HEK293 (cell line): ENCODE results near the gene USP19.

Experiments used
- BCL6B ChIP-seq: fragments of 450-650 bp; formaldehyde crosslinking; IDR thresholded peaks from 2 replicates; pipeline ENCODE4 v1.5.1; 2017; ENCODE audit warnings: missing biosample characterization, missing genetic modification characterization
- CTCF ChIP-seq: fragments of 450-650 bp; formaldehyde crosslinking; IDR thresholded peaks from 2 replicates; pipeline ENCODE4 v1.5.1; 2016; ENCODE audit warnings: missing biosample characterization, missing genetic modification characterization
- KLF10 ChIP-seq: fragments of 450-650 bp; IDR thresholded peaks from 2 replicates; pipeline ENCODE4 v1.5.1; 2018; ENCODE audit warnings: missing biosample characterization, mild to moderate bottlenecking, missing genetic modification characterization
- PATZ1 ChIP-seq: fragments of 450-650 bp; formaldehyde crosslinking; IDR thresholded peaks from 2 replicates; pipeline ENCODE4 v1.5.1; 2016; ENCODE audit warnings: missing biosample characterization, missing genetic modification characterization
- TCF7L2 ChIP-seq: IDR thresholded peaks from 2 replicates; pipeline ENCODE4 v1.6.1; 2011; ENCODE audit warnings: low read depth, mild to moderate bottlenecking, inconsistent platforms, low read length, moderate library complexity, borderline replicate concordance
- ZBTB26 ChIP-seq: fragments of 450-650 bp; formaldehyde crosslinking; optimal IDR thresholded peaks from 2 replicates; pipeline ENCODE3; 2016; ENCODE audit warnings: missing biosample characterization, mild to moderate bottlenecking, missing genetic modification characterization
- ZBTB7A ChIP-seq: fragments of 450-650 bp; formaldehyde crosslinking; IDR thresholded peaks from 2 replicates; pipeline ENCODE4 v1.5.1; 2016; ENCODE audit warnings: low read depth, missing biosample characterization, missing genetic modification characterization
- ZNF121 ChIP-seq: fragments of 450-650 bp; formaldehyde crosslinking; IDR thresholded peaks from 2 replicates; pipeline ENCODE4 v1.5.1; 2016; ENCODE audit warnings: missing biosample characterization, missing genetic modification characterization
- ZNF174 ChIP-seq: fragments of 450-650 bp; formaldehyde crosslinking; IDR thresholded peaks from 2 replicates; pipeline ENCODE4 v1.5.0; 2017; ENCODE audit warnings: missing biosample characterization, mild to moderate bottlenecking, missing genetic modification characterization
- ZNF19 ChIP-seq: fragments of 450-650 bp; formaldehyde crosslinking; IDR thresholded peaks from 2 replicates; pipeline ENCODE4; 2016; ENCODE audit warnings: missing biosample characterization, missing genetic modification characterization, low read depth
- ZNF223 ChIP-seq: fragments of 450-650 bp; formaldehyde crosslinking; IDR thresholded peaks from 2 replicates; pipeline ENCODE4 v1.5.1; 2016; ENCODE audit warnings: missing biosample characterization, missing genetic modification characterization
- ZNF391 ChIP-seq: fragments of 450-650 bp; formaldehyde crosslinking; IDR thresholded peaks from 2 replicates; pipeline ENCODE4 v1.5.1; 2016; ENCODE audit warnings: low read depth, missing biosample characterization, missing genetic modification characterization, borderline replicate concordance
- ZNF707 ChIP-seq: fragments of 450-650 bp; formaldehyde crosslinking; IDR thresholded peaks from 2 replicates; pipeline ENCODE4 v1.5.1; 2016; ENCODE audit warnings: missing biosample characterization, missing genetic modification characterization

GRCh38 chr3:49122451-49122850, 1.8 kb upstream of the USP19 start:
- TF ChIP-seq ZNF121 (tag by site-specific recombination) (no peak), BCL6B (tag by site-specific recombination) (no peak), ZNF391 (tag by site-specific recombination) (no peak), CTCF (tag by site-specific recombination) (no peak), ZNF223 (tag by site-specific recombination) (no peak), ZBTB26 (tag by site-specific recombination) (no peak), ZBTB7A (tag by site-specific recombination) (no peak), ZNF19 (tag by site-specific recombination) (no peak), ZNF707 (tag by site-specific recombination) (no peak), PATZ1 (no peak), ZNF174 (tag by site-specific recombination) (no peak), TCF7L2 (no peak), KLF10 (tag by site-specific recombination) (no peak)
